Motor neuron (in vitro differentiated cells): ENCODE data around the gene NOS1AP. TPM values are rescaled to one million over a fixed set of nuclear protein-coding genes. Genes with fewer than 3 reads are reported as not detected.

ENCODE experiments used
- ATAC-seq, 8 experiments: fragments of 200-7000 bp; cut with Tn5 transposase; replicated peaks in 6 of 8; 2 replicates each; pipeline ENCODE4 v1.8.0; 2021; ENCODE audit warnings: mild to moderate bottlenecking in 8 of 8, moderate library complexity in 8 of 8
- H3K27ac ChIP-seq, 2 donors: fragments of 250-450 bp; sonication (Bioruptor Pico); 2 replicates each; pipeline ENCODE4 v1.9.0; 2021; ENCODE audit warnings: antibody characterized with exemption in 2 of 2, mild to moderate bottlenecking in 2 of 2, moderate library complexity in 1 of 2
- H3K4me1 ChIP-seq, 2 donors: fragments of 250-450 bp; sonication (Bioruptor Pico); replicated peaks in 1 of 2; 2 replicates each; pipeline ENCODE4 v1.6.1; 2021; ENCODE audit warnings: antibody characterized with exemption in 2 of 2, mild to moderate bottlenecking in 2 of 2, moderate library complexity in 1 of 2
- H3K4me3 ChIP-seq, 5 donors: fragments of 250-450 bp; sonication (Bioruptor Pico); 2 replicates each; pipeline ENCODE4 v1.9.0; 2021; ENCODE audit warnings: antibody characterized with exemption in 5 of 5, mild to moderate bottlenecking in 5 of 5, moderate library complexity in 4 of 5
- WGBS, 10 experiments: fragments of 450-650 bp; shearing (Covaris generic); methylation state at CpG; one replicate each; pipeline ENCODE4 v1.0.0; 2022; 5-methylcytosine and 5-hydroxymethylcytosine counted together
- in situ Hi-C, 9 experiments: fragments of 400-800 bp; cut with MboI; loops; one replicate each; pipeline ENCODE4 v1.15.0; 2021; ENCODE audit warnings: low sequenced_read_pairs in 9 of 9, low pct_unique_long_range_greater_than_20kb in 2 of 9; ENCODE audit not compliant: unreplicated experiment in 9 of 9
- total RNA-seq, 8 experiments: library from RNA; unstranded; fragments of 300-600 nt; gene quantifications; 2 replicates each; pipeline versions ENCODE4 v1.2.3 to v1.2.4, GENCODE V29; 2022

The NOS1AP gene
- total RNA-seq, 8 experiments from 2014 or later = 0.61 to 10.4 (median 6.5) TPM

DNA sequence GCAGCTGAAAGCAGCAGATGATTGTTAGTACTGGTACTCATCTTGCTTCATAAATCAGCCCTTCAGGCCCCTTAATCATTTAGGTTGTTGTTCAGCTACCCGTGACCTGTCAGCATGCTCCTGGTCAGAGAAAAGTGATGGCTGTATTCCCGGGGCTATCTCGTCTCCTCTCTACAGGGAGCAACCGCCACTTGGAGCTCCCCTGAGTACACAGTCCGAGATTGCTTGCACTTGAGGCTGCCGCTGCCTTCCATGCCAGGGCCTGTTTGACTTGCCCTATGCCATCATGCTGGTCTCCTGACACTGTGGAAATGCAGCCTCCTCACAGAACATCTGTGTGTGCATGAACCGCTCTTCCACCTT, 209.6 kb downstream of the NOS1AP start:
- WGBS, 10 experiments = 0 to 64% (median 33%) methylated on average over 1 to 7 of the region's 7 CpGs; no CpG with 5 or more reads in 4 of the 10 experiments
- Histone ChIP-seq H3K4me3 (no peak overlapping the region), H3K27ac (peak overlapping the region; percentile 22 to 27), H3K4me1 (peaks cover 20 to 28% of the 10 kb centered on the region in 2 donors)
- in situ Hi-C loops = no loop called here
- peak in 5 of 8 experiments; percentile 84 to 98 (median 94) for ATAC-seq

GRCh38 chr1:162281426-162281825, 211.9 kb downstream of the NOS1AP start:
- in situ Hi-C loops = no loop called here
- no peak overlapping the region for H3K27ac ChIP-seq
- H3K4me3 ChIP-seq = no peak overlapping the region
- ATAC-seq = no peak
- 17 to 100% (median 87%) methylated on average over 1 to 3 of the region's 3 CpGs; no CpG with 5 or more reads in 1 of the 10 experiments for WGBS, 10 experiments
- peaks cover 20 to 28% of the 10 kb centered on the region in 2 donors for H3K4me1 ChIP-seq

DNA sequence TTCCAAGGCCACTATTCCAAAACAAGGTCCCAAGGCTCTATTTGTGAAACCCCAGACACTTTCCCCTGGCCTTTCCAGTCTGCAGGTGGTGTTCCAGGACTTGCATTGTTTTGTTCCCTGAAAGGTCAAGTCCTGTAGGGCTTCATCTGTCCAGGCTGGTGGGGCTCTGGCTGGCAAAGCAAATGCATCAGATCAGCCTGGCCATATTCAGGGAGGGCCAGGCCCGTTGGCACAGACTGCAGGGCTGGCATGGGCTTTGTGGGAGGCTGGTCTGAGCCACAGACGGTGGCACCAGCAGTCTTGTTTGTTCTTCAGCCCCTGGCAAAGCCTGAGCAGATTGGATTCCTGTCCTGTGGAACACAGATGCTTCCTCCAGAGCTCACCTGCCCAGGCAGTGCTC, 214.2 kb downstream of the NOS1AP start:
- Histone ChIP-seq H3K4me1 (peaks cover 13 to 21% of the 10 kb centered on the region in 2 donors), H3K4me3 (no peak overlapping the region), H3K27ac (no peak overlapping the region)
- ATAC-seq = no peak
- WGBS, 10 experiments = 80 to 100% (median 90%) methylated on average over 1 to 2 of the region's 2 CpGs; no CpG with 5 or more reads in 6 of the 10 experiments
- in situ Hi-C loops = no loop called here

- 43 to 100% (median 85%) methylated on average over 1 to 3 of the region's 3 CpGs for WGBS, 10 experiments
- Histone ChIP-seq H3K27ac (no peak overlapping the region), H3K4me3 (no peak overlapping the region), H3K4me1 (peaks cover 6 to 14% of the 10 kb centered on the region in 2 donors)
- no peak for ATAC-seq
- in situ Hi-C loops = no loop called here
Measured at GRCh38 chr1:162284206-162284955, 214.9 kb downstream of the NOS1AP start.

DNA sequence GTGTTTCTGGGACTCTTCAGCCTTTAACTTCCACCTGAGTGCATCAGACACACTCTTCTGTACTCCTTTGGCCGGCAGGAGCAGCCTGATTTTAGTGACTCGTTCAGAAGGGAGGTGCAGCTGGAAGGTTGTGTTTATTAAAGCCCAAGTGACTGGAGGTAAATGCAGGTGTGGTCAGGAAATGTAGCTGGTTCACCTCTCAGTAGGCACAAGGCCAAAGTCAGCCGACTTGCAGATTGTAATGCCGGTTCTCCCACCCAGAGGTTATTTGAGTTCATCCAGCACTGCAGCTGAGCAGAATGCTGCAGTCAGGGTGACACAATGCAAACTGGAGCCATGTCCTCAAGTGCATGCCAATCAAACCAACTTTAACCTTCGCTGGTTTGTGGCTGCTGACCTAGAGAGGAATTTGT, 215.7 kb downstream of the NOS1AP start:
- in situ Hi-C loops = no loop called here
- WGBS, 10 experiments = 0 to 72% (median 59%) methylated on average over 1 to 5 of the region's 5 CpGs; no CpG with 5 or more reads in 3 of the 10 experiments
- H3K4me3 ChIP-seq = no peak overlapping the region
- H3K27ac ChIP-seq = no peak overlapping the region
- peaks cover 0 to 8% of the 10 kb centered on the region in 2 donors for H3K4me1 ChIP-seq
- ATAC-seq = peak in 5 of 8 experiments; percentile 19 to 55 (median 27)

- in situ Hi-C loops = no loop called here
- H3K27ac ChIP-seq = no peak overlapping the region
- no peak for ATAC-seq
- H3K4me1 ChIP-seq = peaks cover 24 to 27% of the 10 kb centered on the region in 2 donors
- WGBS, 10 experiments = 0 to 100% (median 11%) methylated on average over 1 of the region's 1 CpG; no CpG with 5 or more reads in 4 of the 10 experiments
- H3K4me3 ChIP-seq = no peak overlapping the region
Measured at GRCh38 chr1:162291000-162291399, 221.5 kb downstream of the NOS1AP start.

DNA sequence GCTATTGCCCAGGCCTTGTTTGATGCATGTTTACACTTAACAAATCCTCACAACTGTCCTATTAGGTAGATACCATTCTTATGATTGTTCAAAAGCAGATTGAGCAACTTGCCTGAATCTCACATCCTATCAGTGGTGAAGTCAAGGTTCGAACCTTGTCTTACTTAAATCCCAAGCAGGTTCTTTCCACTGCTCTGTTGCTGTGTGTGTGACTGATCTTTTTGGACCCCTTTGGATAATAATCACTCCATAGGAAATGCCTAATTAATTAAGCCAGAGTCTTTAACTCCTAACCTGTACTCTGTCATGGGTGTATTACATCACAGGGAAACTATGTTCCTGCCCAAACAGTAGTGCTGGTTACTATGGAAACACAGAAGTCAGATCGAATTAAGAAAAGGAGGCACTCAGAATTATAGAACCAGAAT, 222.9 kb downstream of the NOS1AP start:
- ATAC-seq = peak in 3 of 8 experiments; percentile 19 to 67 (median 58)
- Histone ChIP-seq H3K4me1 (peaks cover 27% of the 10 kb centered on the region in 2 donors), H3K27ac (no peak overlapping the region), H3K4me3 (no peak overlapping the region)
- 0 to 100% (median 56%) methylated on average over 1 to 2 of the region's 2 CpGs; no CpG with 5 or more reads in 1 of the 10 experiments for WGBS, 10 experiments
- in situ Hi-C loops = no loop called here

DNA sequence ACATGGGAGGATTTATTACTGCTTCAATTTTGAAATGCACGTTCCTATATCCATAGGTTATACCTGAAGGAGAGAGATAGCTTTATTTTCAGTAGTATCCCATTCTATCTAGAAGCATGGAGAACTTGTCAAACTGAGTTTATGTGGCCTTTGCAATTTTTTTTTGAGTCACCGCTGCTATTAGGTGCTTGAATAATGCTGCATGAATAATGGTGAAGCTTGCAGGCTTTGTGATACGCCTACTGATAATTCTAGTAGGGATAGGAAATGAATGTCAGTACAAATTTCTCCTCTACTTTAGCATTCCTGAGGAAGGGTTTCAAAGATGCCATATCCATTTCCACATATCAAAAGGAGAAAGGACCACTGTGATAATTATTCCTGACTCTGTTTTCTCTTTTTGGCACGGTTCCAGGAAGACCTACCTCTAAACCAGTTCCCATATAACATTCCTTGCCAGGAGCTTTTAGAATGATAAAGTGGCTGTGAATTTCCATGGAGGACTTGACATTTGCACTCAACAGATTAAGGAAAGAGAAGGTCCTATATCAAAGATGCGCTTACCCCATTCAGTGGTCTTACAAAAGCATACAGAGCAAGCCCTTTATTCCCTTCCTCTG, 223.7 kb downstream of the NOS1AP start:
- ATAC-seq = peak in 3 of 8 experiments; percentile 73 to 85 (median 80)
- peaks cover 27% of the 10 kb centered on the region in 2 donors for H3K4me1 ChIP-seq
- WGBS, 10 experiments = 0 to 94% (median 51%) methylated on average over 1 to 5 of the region's 5 CpGs
- no peak overlapping the region for H3K27ac ChIP-seq
- H3K4me3 ChIP-seq = no peak overlapping the region
- in situ Hi-C loops = no loop called here

- no peak overlapping the region for H3K4me3 ChIP-seq
- ATAC-seq = no peak
- in situ Hi-C loops = no loop called here
- H3K4me1 ChIP-seq = peaks cover 24 to 27% of the 10 kb centered on the region in 2 donors
- 17 to 83% (median 62%) methylated on average over 1 to 2 of the region's 3 CpGs; no CpG with 5 or more reads in 4 of the 10 experiments for WGBS, 10 experiments
- no peak overlapping the region for H3K27ac ChIP-seq
Measured at GRCh38 chr1:162294015-162294414, 224.5 kb downstream of the NOS1AP start.

- no peak for ATAC-seq
- Histone ChIP-seq H3K4me1 (peaks cover 21 to 31% of the 10 kb centered on the region in 2 donors), H3K27ac (no peak overlapping the region), H3K4me3 (no peak overlapping the region)
- 67 to 100% (median 92%) methylated on average over 1 to 4 of the region's 4 CpGs; no CpG with 5 or more reads in 4 of the 10 experiments for WGBS, 10 experiments
- in situ Hi-C loops = no loop called here
Measured at GRCh38 chr1:162297208-162297607, 227.7 kb downstream of the NOS1AP start.

GRCh38 chr1:162298266-162298665, 228.8 kb downstream of the NOS1AP start:
- no peak for ATAC-seq
- Histone ChIP-seq H3K27ac (no peak overlapping the region), H3K4me3 (no peak overlapping the region), H3K4me1 (peaks cover 17 to 20% of the 10 kb centered on the region in 2 donors)
- 33 to 100% (median 88%) methylated on average over 1 of the region's 2 CpGs; no CpG with 5 or more reads in 7 of the 10 experiments for WGBS, 10 experiments
- in situ Hi-C loops = no loop called here

- H3K4me1 ChIP-seq = peaks cover 9 to 17% of the 10 kb centered on the region in 2 donors
- no peak for ATAC-seq
- no peak overlapping the region for H3K4me3 ChIP-seq
- H3K27ac ChIP-seq = no peak overlapping the region
- in situ Hi-C loops = no loop called here
Measured at GRCh38 chr1:162299018-162299417, 229.5 kb downstream of the NOS1AP start.
